Breast epithelium (tissue), 4 donors: ENCODE results near the gene GDNF. TPM values are rescaled to one million over a fixed set of nuclear protein-coding genes. Genes with fewer than 3 reads are reported as not detected.

Source experiments
- DNase-seq, 2 donors: peaks; one replicate each; pipeline ENCODE4 v3.0.0-alpha.2; 2019; ENCODE audit warnings: low spot score in 2 of 2
- H3K27ac ChIP-seq, 2 donors: fragments of 200-600 bp; sonication (generic) in 1 of 2; one replicate each; pipeline ENCODE4 v1.5.1; 2016 to 2019; ENCODE audit warnings: mild to moderate bottlenecking in 1 of 2
- H3K27me3 ChIP-seq, 2 donors: fragments of 200-600 bp; sonication (generic) in 1 of 2; one replicate each; pipeline versions ENCODE4 v1.5.1 to v1.6.0; 2017 to 2019; ENCODE audit warnings: control low read depth in 1 of 2, mild to moderate bottlenecking in 1 of 2
- H3K36me3 ChIP-seq: fragments of 200-600 bp; one replicate; pipeline ENCODE4 v1.5.1; 2019
- H3K4me1 ChIP-seq, 2 donors: fragments of 200-600 bp; sonication (generic); one replicate each; pipeline ENCODE4 v1.5.1; 2016 to 2019; ENCODE audit warnings: control low read depth in 1 of 2
- H3K4me3 ChIP-seq, 3 donors: fragments of 200-600 bp; sonication (generic); 1 replicate in 2 of 3; 2 replicates in 1 of 3; pipeline ENCODE4 v1.5.1; 2016 to 2019; ENCODE audit warnings: mild to moderate bottlenecking in 3 of 3, moderate library complexity in 2 of 3
- H3K9me3 ChIP-seq, 2 donors: fragments of 200-600 bp; sonication (generic) in 1 of 2; one replicate each; pipeline ENCODE4 v1.5.1; 2016 to 2019; ENCODE audit warnings: control low read depth in 1 of 2
- POLR2A ChIP-seq: fragments of 450-650 bp; IDR thresholded peaks from one replicate; pipeline ENCODE4 v1.6.1; 2016; ENCODE audit warnings: antibody characterized with exemption, mild to moderate bottlenecking, moderate library complexity
- POLR2AphosphoS5 ChIP-seq, 3 donors: sonication (generic); formaldehyde crosslinking; IDR thresholded peaks; one replicate each; pipeline ENCODE4 v1.6.1; 2017; ENCODE audit warnings: antibody characterized with exemption in 3 of 3
- intact Hi-C: fragments of 100-400 bp; cut with DNase I; formaldehyde crosslinking; loops from one replicate; pipeline ENCODE4 v1.15.1; 2023; ENCODE audit warnings: low total_unique reads
- total RNA-seq, 3 donors: library from RNA; depleted of rRNA; stranded (reverse); fragments of >200 nt; gene quantifications; one replicate each; pipeline ENCODE4 v1.1.0, GENCODE V29; 2016
- TF ChIP-seq, protein P1 (sequence below), 3 donors: fragments of 450-650 bp; IDR thresholded peaks; one replicate each; pipeline ENCODE4 v1.5.1; 2016 to 2017; ENCODE audit warnings: antibody characterized with exemption in 3 of 3, mild to moderate bottlenecking in 3 of 3, moderate library complexity in 3 of 3

The GDNF gene
- total RNA-seq, 3 donors from 2014 or later: 0.15 to 0.33 TPM; not detected in 1

DNA sequence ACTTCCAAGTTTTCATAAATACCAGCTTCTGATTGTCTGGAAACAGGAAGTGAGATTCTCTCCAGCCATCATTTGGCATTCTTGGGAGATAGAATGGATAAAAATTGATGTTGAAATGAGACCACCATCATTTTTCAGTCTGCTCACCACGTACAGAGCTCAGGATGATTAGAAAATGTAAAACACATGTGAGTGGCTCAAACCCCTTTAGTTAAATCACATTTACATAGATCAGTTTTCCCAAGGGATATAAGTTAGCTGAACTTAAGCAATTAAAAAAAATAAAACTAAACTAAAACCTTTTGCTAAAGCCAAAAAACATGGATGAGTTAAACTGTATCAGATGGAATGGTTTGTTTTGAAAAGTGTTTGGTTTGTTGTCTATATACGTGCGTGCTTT, 37.1 kb upstream of the GDNF start:
- Histone ChIP-seq H3K4me1 (no peaks in the 10 kb centered on the region), H3K9me3 (peaks cover 0 to 4% of the 10 kb centered on the region in 2 donors), H3K27ac (no peak overlapping the region), H3K36me3 (no peaks in the 10 kb centered on the region), H3K4me3 (no peak overlapping the region), H3K27me3 (no peaks in the 10 kb centered on the region)
- TF ChIP-seq, protein P1, sequence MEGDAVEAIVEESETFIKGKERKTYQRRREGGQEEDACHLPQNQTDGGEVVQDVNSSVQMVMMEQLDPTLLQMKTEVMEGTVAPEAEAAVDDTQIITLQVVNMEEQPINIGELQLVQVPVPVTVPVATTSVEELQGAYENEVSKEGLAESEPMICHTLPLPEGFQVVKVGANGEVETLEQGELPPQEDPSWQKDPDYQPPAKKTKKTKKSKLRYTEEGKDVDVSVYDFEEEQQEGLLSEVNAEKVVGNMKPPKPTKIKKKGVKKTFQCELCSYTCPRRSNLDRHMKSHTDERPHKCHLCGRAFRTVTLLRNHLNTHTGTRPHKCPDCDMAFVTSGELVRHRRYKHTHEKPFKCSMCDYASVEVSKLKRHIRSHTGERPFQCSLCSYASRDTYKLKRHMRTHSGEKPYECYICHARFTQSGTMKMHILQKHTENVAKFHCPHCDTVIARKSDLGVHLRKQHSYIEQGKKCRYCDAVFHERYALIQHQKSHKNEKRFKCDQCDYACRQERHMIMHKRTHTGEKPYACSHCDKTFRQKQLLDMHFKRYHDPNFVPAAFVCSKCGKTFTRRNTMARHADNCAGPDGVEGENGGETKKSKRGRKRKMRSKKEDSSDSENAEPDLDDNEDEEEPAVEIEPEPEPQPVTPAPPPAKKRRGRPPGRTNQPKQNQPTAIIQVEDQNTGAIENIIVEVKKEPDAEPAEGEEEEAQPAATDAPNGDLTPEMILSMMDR (IDR thresholded peaks at IDR 0.05): no peak
- no peak for TF ChIP-seq POLR2AphosphoS5 (IDR thresholded peaks at IDR 0.05)
- no peak for TF ChIP-seq POLR2A
- DNase-seq: no peak
- intact Hi-C loops: no loop called here

DNA sequence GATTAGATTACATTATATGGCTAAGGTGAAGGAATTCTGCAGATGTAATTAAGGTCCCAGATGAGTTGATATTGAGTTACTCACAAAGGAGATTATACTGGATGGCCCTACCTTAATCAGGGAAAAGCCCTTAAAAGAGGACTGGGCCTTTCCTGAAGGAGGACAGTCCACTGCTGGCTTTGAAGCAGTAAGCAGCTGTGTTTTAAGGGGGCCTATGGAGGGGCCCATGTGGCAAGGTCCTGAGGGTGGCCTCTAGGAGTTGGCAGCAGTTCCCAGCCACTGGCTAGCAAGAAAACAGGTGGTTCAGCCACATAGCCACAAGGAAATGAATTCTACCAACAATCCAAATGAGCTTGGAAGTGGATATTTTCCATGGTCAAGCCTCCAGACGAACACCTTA, 36.4 kb upstream of the GDNF start:
- H3K4me1 ChIP-seq: no peaks in the 10 kb centered on the region
- TF ChIP-seq, protein P1 (IDR thresholded peaks at IDR 0.05): no peak
- no peak for TF ChIP-seq POLR2A
- TF ChIP-seq POLR2AphosphoS5 (IDR thresholded peaks at IDR 0.05): no peak
- DNase-seq: no peak
- no peak overlapping the region for H3K27ac ChIP-seq
- H3K4me3 ChIP-seq: no peak overlapping the region
- intact Hi-C loops: no loop called here
- H3K36me3 ChIP-seq: no peaks in the 10 kb centered on the region
- H3K27me3 ChIP-seq: no peaks in the 10 kb centered on the region
- H3K9me3 ChIP-seq: peaks cover 0 to 4% of the 10 kb centered on the region in 2 donors

DNA sequence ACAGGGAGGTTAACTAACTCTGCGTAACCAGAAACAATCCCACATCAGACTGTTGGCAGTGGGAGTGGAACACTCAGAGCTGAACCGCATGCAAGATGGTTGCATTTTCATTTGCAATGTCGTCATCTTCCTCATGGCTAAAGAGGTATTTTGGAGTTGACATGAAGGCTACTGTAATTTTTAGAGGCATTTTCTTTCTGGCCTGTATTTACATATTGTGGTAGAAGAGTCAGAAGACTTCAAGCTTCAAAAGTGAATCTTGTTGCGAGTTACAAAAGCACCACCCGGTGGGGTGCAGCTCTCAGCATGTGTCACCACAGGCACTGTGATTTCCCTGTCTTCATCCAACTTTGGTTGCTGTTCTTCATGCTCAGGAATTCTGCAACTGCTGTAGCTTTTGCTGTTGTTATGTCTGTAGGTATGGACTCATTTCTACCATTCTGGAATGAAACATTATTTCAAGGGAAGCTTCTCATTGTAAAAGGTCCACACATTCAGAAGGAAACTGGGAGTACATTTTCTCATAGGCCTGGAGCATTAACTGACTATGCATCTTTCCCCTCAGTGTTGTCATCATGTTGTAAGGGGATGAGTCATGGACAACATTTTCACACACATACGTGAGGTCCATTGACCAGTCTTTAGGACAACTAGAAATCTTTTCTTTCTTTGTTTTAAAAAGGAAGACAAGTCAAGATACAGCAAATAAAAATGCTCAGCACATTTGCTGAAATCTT, 35.4 kb upstream of the GDNF start:
- Histone ChIP-seq H3K36me3 (no peaks in the 10 kb centered on the region), H3K9me3 (peaks cover 0 to 4% of the 10 kb centered on the region in 2 donors), H3K4me3 (no peak overlapping the region), H3K4me1 (no peaks in the 10 kb centered on the region), H3K27ac (no peak overlapping the region), H3K27me3 (no peaks in the 10 kb centered on the region)
- TF ChIP-seq POLR2AphosphoS5 (IDR thresholded peaks at IDR 0.05): no peak
- TF ChIP-seq POLR2A: no peak
- TF ChIP-seq, protein P1 (IDR thresholded peaks at IDR 0.05): no peak
- DNase-seq: no peak
- intact Hi-C loops: no loop called here

DNA sequence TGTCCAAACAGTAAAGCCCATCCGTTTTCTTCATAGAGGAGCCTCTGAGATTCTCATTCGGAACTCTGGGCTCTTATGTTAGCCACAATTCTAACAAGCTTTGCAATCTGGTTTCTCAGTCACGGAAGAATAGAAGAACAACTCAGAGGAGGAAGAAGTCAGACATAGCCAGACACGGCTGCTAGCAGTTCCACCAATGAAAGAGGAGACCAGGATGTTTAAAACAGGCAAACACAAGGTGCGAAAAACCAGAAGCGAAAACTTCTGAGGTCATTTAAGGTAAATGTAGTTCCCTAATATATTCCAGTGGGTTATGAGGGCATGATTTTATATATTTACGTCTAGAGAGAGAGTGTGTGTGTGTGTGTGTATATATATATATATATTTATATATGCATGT, 34.1 kb upstream of the GDNF start:
- no peaks in the 10 kb centered on the region for H3K4me1 ChIP-seq
- no peak for DNase-seq
- intact Hi-C loops: no loop called here
- peaks cover 0 to 4% of the 10 kb centered on the region in 2 donors for H3K9me3 ChIP-seq
- H3K36me3 ChIP-seq: no peaks in the 10 kb centered on the region
- no peak overlapping the region for H3K4me3 ChIP-seq
- TF ChIP-seq POLR2AphosphoS5 (IDR thresholded peaks at IDR 0.05): no peak
- TF ChIP-seq, protein P1 (IDR thresholded peaks at IDR 0.05): no peak
- TF ChIP-seq POLR2A: no peak
- H3K27ac ChIP-seq: no peak overlapping the region
- H3K27me3 ChIP-seq: no peaks in the 10 kb centered on the region

DNA sequence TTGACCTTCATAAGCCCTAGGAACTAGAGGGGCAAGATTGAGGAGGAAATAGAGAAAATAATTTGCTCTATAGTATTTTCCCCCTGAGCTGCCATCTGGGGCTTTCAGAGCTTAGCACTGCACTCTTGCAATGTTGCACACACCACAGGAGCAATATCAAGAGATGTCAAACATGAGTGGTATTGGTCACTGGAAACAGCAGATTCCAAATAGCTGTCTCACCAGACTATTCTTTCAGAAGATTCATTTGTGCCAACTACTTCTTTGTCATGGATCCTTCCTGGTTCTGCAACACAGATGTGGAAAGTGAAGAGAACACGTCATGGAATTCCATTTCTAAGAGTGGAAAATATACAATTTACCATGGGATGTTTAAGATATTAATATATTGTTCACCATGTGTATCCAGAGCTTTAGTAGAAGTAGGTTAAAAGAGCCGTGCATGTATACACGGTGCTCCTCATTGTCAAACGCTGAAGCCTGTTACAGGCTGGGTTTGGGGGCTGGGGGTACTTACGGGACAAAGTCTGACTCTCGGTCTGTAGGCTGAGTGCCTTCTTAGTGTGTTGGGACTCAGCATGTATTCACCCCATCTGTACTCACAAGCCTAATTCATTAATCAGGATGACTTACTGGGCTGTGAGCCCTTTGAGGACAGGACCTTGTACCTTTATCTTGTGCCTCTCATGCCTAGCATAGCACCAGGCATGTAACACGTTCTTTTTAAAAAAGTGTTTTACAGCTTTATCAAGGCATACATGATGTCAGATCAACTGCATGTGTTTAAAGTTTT, 31.4 kb upstream of the GDNF start:
- Histone ChIP-seq H3K27ac (no peak overlapping the region), H3K4me3 (no peak overlapping the region), H3K27me3 (no peaks in the 10 kb centered on the region), H3K9me3 (peaks cover 0 to under 1% of the 10 kb centered on the region in 2 donors), H3K4me1 (no peaks in the 10 kb centered on the region), H3K36me3 (no peaks in the 10 kb centered on the region)
- TF ChIP-seq, protein P1 (IDR thresholded peaks at IDR 0.05): no peak
- TF ChIP-seq POLR2AphosphoS5 (IDR thresholded peaks at IDR 0.05) (no peak), POLR2A (no peak)
- intact Hi-C loops: no loop called here
- DNase-seq: no peak
